HEK293 (cell line): ENCODE results near the gene RFNG.

Experiments used
- CTCF ChIA-PET: fragments of 350-600 bp; formaldehyde crosslinking; extraction: SDS; loops from one replicate; lab custom pipeline; 2021; ENCODE audit warnings: antibody characterized with exemption; lab: Yijun Ruan, JAX
- POLR2A ChIA-PET: fragments of 300-600 bp; formaldehyde crosslinking; extraction: SDS; loops from one replicate; lab custom pipeline; 2020; ENCODE audit warnings: antibody characterized with exemption, inconsistent platforms; lab: Yijun Ruan, JAX
- H3K27ac ChIP-seq: fragments of 200-500 bp; sonication (Bioruptor generic); 2 replicates; pipeline ENCODE4 v1.5.1; 2014; ENCODE audit warnings: low read depth, low read length, control low read depth, inconsistent platforms; ENCODE audit errors: extremely low read depth
- H3K36me3 ChIP-seq, 2 experiments: fragments of 200-500 bp in 1 of 2; sonication (Bioruptor generic) in 1 of 2; 1 replicate in 1 of 2; 2 replicates in 1 of 2; pipeline ENCODE4 v1.5.1; 2014 to 2017; ENCODE audit warnings: inconsistent platforms in 2 of 2, low read length in 2 of 2; ENCODE audit not compliant: control insufficient read depth in 2 of 2, insufficient read depth in 1 of 2
- H3K4me1 ChIP-seq: fragments of 200-500 bp; sonication (Bioruptor generic); 2 replicates; pipeline ENCODE4 v1.5.1; 2014; ENCODE audit warnings: mild to moderate bottlenecking, low read length, inconsistent platforms; ENCODE audit not compliant: control insufficient read depth, insufficient read depth
- H3K4me3 ChIP-seq: 2 replicates; pipeline ENCODE4 v1.5.1; 2011; ENCODE audit warnings: low read depth, mild to moderate bottlenecking, control low read depth, low read length, moderate library complexity
- H3K9me3 ChIP-seq: fragments of 200-500 bp; sonication (Bioruptor generic); 2 replicates; pipeline ENCODE4 v1.5.1; 2014; ENCODE audit warnings: low read depth, low read length, inconsistent platforms; ENCODE audit not compliant: control insufficient read depth, insufficient read depth
- GFI1B ChIP-seq: fragments of 450-650 bp; formaldehyde crosslinking; IDR thresholded peaks from 2 replicates; pipeline ENCODE4 v1.5.1; 2016; ENCODE audit warnings: missing biosample characterization, missing genetic modification characterization
- GLI2 ChIP-seq: fragments of 450-650 bp; formaldehyde crosslinking; IDR thresholded peaks from 2 replicates; pipeline ENCODE4; 2017; ENCODE audit warnings: missing biosample characterization, missing genetic modification characterization, low read depth, borderline replicate concordance
- GLIS1 ChIP-seq: fragments of 450-650 bp; formaldehyde crosslinking; IDR thresholded peaks from 2 replicates; pipeline ENCODE4 v1.5.1; 2016; ENCODE audit warnings: missing biosample characterization, missing genetic modification characterization
- GLIS2 ChIP-seq: fragments of 450-650 bp; formaldehyde crosslinking; IDR thresholded peaks from 2 replicates; pipeline ENCODE4 v1.5.1; 2016; ENCODE audit warnings: missing biosample characterization, missing genetic modification characterization
- HOXC10 ChIP-seq: sonication (generic); formaldehyde crosslinking; IDR thresholded peaks from 2 replicates; pipeline ENCODE4 v1.8.1; 2023; ENCODE audit warnings: mild to moderate bottlenecking, missing genetic modification reagents
- MYNN ChIP-seq: fragments of 450-650 bp; formaldehyde crosslinking; IDR thresholded peaks from 2 replicates; pipeline ENCODE4 v1.5.1; 2016; ENCODE audit warnings: missing biosample characterization, missing genetic modification characterization, borderline replicate concordance
- OVOL3 ChIP-seq: fragments of 450-650 bp; formaldehyde crosslinking; IDR thresholded peaks from 2 replicates; pipeline ENCODE4 v1.5.1; 2016; ENCODE audit warnings: missing biosample characterization, missing genetic modification characterization
- PRDM1 ChIP-seq: fragments of 450-650 bp; formaldehyde crosslinking; IDR thresholded peaks from 2 replicates; pipeline ENCODE4; 2016; ENCODE audit warnings: missing biosample characterization, missing genetic modification characterization
- REPIN1 ChIP-seq: fragments of 450-650 bp; formaldehyde crosslinking; IDR thresholded peaks from 2 replicates; pipeline ENCODE4 v1.5.1; 2017; ENCODE audit warnings: missing biosample characterization, missing genetic modification characterization, low read depth
- SCRT1 ChIP-seq: fragments of 450-650 bp; formaldehyde crosslinking; IDR thresholded peaks from 2 replicates; pipeline ENCODE4 v1.5.1; 2016; ENCODE audit warnings: missing biosample characterization, missing genetic modification characterization, borderline replicate concordance
- ZIC2 ChIP-seq: fragments of 450-650 bp; formaldehyde crosslinking; IDR thresholded peaks from 2 replicates; pipeline ENCODE4 v1.5.1; 2016; ENCODE audit warnings: missing biosample characterization, missing genetic modification characterization
- ZNF138 ChIP-seq: fragments of 450-650 bp; formaldehyde crosslinking; IDR thresholded peaks from 2 replicates; pipeline ENCODE4 v1.5.1; 2016; ENCODE audit warnings: missing biosample characterization, missing genetic modification characterization, borderline replicate concordance
- ZNF16 ChIP-seq: fragments of 450-650 bp; formaldehyde crosslinking; IDR thresholded peaks from 2 replicates; pipeline ENCODE4 v1.5.1; 2016; ENCODE audit warnings: low read depth, missing biosample characterization, missing genetic modification characterization
- ZNF221 ChIP-seq: fragments of 450-650 bp; formaldehyde crosslinking; IDR thresholded peaks from 2 replicates; pipeline ENCODE4 v1.5.1; 2017; ENCODE audit warnings: missing biosample characterization, missing genetic modification characterization, borderline replicate concordance
- ZNF239 ChIP-seq: fragments of 450-650 bp; formaldehyde crosslinking; IDR thresholded peaks from 2 replicates; pipeline ENCODE4 v1.5.1; 2016; ENCODE audit warnings: missing biosample characterization, missing genetic modification characterization
- ZNF248 ChIP-seq: fragments of 450-650 bp; formaldehyde crosslinking; IDR thresholded peaks from 2 replicates; pipeline ENCODE4 v1.5.1; 2017; ENCODE audit warnings: missing biosample characterization, missing genetic modification characterization
- ZNF416 ChIP-seq: fragments of 450-650 bp; formaldehyde crosslinking; IDR thresholded peaks from 2 replicates; pipeline ENCODE4 v1.5.1; 2016; ENCODE audit warnings: missing biosample characterization, missing genetic modification characterization
- ZNF423 ChIP-seq: fragments of 450-650 bp; formaldehyde crosslinking; IDR thresholded peaks from 2 replicates; pipeline ENCODE4 v1.5.1; 2016; ENCODE audit warnings: missing biosample characterization, missing genetic modification characterization
- ZNF473 ChIP-seq: fragments of 450-650 bp; formaldehyde crosslinking; IDR thresholded peaks from 2 replicates; pipeline ENCODE4 v1.5.1; 2017; ENCODE audit warnings: missing biosample characterization, missing genetic modification characterization
- ZNF48 ChIP-seq: fragments of 450-650 bp; formaldehyde crosslinking; IDR thresholded peaks from 2 replicates; pipeline ENCODE4 v1.5.1; 2016; ENCODE audit warnings: missing biosample characterization, missing genetic modification characterization
- ZNF529 ChIP-seq: fragments of 450-650 bp; formaldehyde crosslinking; IDR thresholded peaks from 2 replicates; pipeline ENCODE4 v1.5.1; 2017; ENCODE audit warnings: missing genetic modification characterization, missing biosample characterization; ENCODE audit not compliant: insufficient replicate concordance
- ZNF544 ChIP-seq: fragments of 450-650 bp; formaldehyde crosslinking; IDR thresholded peaks from 2 replicates; pipeline ENCODE4 v1.5.0; 2017; ENCODE audit warnings: missing biosample characterization, missing genetic modification characterization
- ZNF610 ChIP-seq: fragments of 450-650 bp; formaldehyde crosslinking; IDR thresholded peaks from 2 replicates; pipeline ENCODE4 v1.5.1; 2016; ENCODE audit warnings: missing biosample characterization, missing genetic modification characterization, borderline replicate concordance
- ZNF629 ChIP-seq: fragments of 450-650 bp; formaldehyde crosslinking; IDR thresholded peaks from 2 replicates; pipeline ENCODE4 v1.5.1; 2017; ENCODE audit warnings: missing biosample characterization, missing genetic modification characterization
- ZNF76 ChIP-seq: fragments of 450-650 bp; formaldehyde crosslinking; IDR thresholded peaks from 2 replicates; pipeline ENCODE4; 2016; ENCODE audit warnings: low read depth, missing biosample characterization, missing genetic modification characterization, borderline replicate concordance
- ZNF785 ChIP-seq: fragments of 450-650 bp; formaldehyde crosslinking; IDR thresholded peaks from 2 replicates; pipeline ENCODE4 v1.5.1; 2016; ENCODE audit warnings: missing biosample characterization, missing genetic modification characterization
- ZSCAN23 ChIP-seq: fragments of 450-650 bp; formaldehyde crosslinking; IDR thresholded peaks from 2 replicates; pipeline ENCODE4 v1.5.1; 2016; ENCODE audit warnings: missing biosample characterization, missing genetic modification characterization
- ZSCAN30 ChIP-seq: fragments of 450-650 bp; IDR thresholded peaks from 2 replicates; pipeline ENCODE4 v1.5.1; 2018; ENCODE audit warnings: missing biosample characterization, mild to moderate bottlenecking, missing genetic modification characterization, moderate library complexity
- TF ChIP-seq, protein P1 (sequence below): fragments of 450-650 bp; formaldehyde crosslinking; IDR thresholded peaks from 2 replicates; pipeline ENCODE4 v1.5.1; 2016; ENCODE audit warnings: missing biosample characterization, missing genetic modification characterization
- TF ChIP-seq, protein P2 (sequence below): fragments of 450-650 bp; formaldehyde crosslinking; IDR thresholded peaks from 2 replicates; pipeline ENCODE4 v1.5.1; 2016; ENCODE audit warnings: missing biosample characterization, missing genetic modification characterization
- TF ChIP-seq, protein P3 (sequence below): fragments of 450-650 bp; formaldehyde crosslinking; IDR thresholded peaks from 2 replicates; pipeline ENCODE4; 2016; ENCODE audit warnings: missing biosample characterization, missing genetic modification characterization

RFNG gene

GRCh38 chr17:82096709-82097183 lies 45.1 kb upstream of the RFNG start:
- ChIA-PET CTCF (interaction anchor here (0.6 to 1.1 kb wide), 3 partner anchors 59 to 174 kb away, joined by 3 read pairs; partner anchors contain the start of gene DCXR), POLR2A (interaction anchor here (0.6 to 3.9 kb wide), 7 partner anchors 10 to 66 kb away, joined by 3 to 18 read pairs (median 4); partner anchors contain the start of genes DCXR, GPS1, RAC3 and RFNG)
- Histone ChIP-seq H3K4me1 (0 out of 2 replicates have a peak, but pooled peaks cover 7% of the 10 kb centered on the region), H3K27ac (peak overlapping the region; percentile 99), H3K4me3 (peak overlapping the region; percentile 84), H3K9me3 (no peaks in the 10 kb centered on the region), H3K36me3 (peaks cover 9 to 51% of the 10 kb centered on the region in 2 experiments; a peak in 2 of 3 replicates)
- TF ChIP-seq ZNF48 (tag by site-specific recombination) (no peak), ZNF239 (tag by site-specific recombination) (no peak), REPIN1 (no peak), ZNF473 (tag by site-specific recombination) (no peak), ZNF76 (no peak), ZNF248 (tag by site-specific recombination) (no peak), ZNF544 (tag by site-specific recombination) (no peak), ZNF221 (tag by site-specific recombination) (no peak), GFI1B (tag by site-specific recombination) (no peak), ZSCAN23 (tag by site-specific recombination) (no peak), ZNF529 (tag by site-specific recombination) (no peak), GLI2 (tag by site-specific recombination) (no peak), HOXC10 (CRISPR knock-in tag) (no peak), ZNF416 (no peak), ZNF423 (tag by site-specific recombination) (no peak), GLIS2 (tag by site-specific recombination) (0 out of 2 replicates have a peak, but pooled peaks have one; percentile 17), ZNF16 (no peak), ZNF785 (tag by site-specific recombination) (no peak), ZSCAN30 (no peak), OVOL3 (tag by site-specific recombination) (no peak), SCRT1 (no peak), ZNF610 (tag by site-specific recombination) (no peak), PRDM1 (no peak), ZIC2 (tag by site-specific recombination) (no peak), GLIS1 (tag by site-specific recombination) (no peak), ZNF138 (no peak), MYNN (tag by site-specific recombination) (0 out of 2 replicates have a peak, but pooled peaks have one; percentile 1), ZNF629 (tag by site-specific recombination) (0 out of 2 replicates have a peak, but pooled peaks have one; percentile 20)
- TF ChIP-seq, protein P1, sequence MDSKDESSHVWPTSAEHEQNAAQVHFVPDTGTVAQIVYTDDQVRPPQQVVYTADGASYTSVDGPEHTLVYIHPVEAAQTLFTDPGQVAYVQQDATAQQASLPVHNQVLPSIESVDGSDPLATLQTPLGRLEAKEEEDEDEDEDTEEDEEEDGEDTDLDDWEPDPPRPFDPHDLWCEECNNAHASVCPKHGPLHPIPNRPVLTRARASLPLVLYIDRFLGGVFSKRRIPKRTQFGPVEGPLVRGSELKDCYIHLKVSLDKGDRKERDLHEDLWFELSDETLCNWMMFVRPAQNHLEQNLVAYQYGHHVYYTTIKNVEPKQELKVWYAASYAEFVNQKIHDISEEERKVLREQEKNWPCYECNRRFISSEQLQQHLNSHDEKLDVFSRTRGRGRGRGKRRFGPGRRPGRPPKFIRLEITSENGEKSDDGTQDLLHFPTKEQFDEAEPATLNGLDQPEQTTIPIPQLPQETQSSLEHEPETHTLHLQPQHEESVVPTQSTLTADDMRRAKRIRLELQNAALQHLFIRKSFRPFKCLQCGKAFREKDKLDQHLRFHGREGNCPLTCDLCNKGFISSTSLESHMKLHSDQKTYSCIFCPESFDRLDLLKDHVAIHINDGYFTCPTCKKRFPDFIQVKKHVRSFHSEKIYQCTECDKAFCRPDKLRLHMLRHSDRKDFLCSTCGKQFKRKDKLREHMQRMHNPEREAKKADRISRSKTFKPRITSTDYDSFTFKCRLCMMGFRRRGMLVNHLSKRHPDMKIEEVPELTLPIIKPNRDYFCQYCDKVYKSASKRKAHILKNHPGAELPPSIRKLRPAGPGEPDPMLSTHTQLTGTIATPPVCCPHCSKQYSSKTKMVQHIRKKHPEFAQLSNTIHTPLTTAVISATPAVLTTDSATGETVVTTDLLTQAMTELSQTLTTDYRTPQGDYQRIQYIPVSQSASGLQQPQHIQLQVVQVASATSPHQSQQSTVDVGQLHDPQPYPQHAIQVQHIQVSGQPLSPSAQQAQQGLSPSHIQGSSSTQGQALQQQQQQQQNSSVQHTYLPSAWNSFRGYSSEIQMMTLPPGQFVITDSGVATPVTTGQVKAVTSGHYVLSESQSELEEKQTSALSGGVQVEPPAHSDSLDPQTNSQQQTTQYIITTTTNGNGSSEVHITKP, result peak; percentile 94
- TF ChIP-seq, protein P2, sequence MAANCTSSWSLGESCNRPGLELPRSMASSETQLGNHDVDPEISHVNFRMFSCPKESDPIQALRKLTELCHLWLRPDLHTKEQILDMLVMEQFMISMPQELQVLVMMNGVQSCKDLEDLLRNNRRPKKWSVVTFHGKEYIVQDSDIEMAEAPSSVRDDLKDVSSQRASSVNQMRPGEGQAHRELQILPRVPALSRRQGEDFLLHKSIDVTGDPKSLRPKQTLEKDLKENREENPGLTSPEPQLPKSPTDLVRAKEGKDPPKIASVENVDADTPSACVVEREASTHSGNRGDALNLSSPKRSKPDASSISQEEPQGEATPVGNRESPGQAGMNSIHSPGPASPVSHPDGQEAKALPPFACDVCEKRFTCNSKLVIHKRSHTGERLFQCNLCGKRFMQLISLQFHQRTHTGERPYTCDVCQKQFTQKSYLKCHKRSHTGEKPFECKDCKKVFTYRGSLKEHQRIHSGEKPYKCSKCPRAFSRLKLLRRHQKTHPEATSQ (tag by site-specific recombination), result no peak
- TF ChIP-seq, protein P3, sequence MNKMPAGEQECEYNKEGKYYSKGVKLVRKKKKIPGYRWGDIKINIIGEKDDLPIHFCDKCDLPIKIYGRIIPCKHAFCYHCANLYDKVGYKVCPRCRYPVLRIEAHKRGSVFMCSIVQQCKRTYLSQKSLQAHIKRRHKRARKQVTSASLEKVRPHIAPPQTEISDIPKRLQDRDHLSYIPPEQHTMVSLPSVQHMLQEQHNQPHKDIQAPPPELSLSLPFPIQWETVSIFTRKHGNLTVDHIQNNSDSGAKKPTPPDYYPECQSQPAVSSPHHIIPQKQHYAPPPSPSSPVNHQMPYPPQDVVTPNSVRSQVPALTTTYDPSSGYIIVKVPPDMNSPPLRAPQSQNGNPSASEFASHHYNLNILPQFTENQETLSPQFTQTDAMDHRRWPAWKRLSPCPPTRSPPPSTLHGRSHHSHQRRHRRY (tag by site-specific recombination), result 0 out of 2 replicates have a peak, but pooled peaks have one; percentile 21
